ENCODE data around the gene MACROD2. TPM values are rescaled to one million over a fixed set of nuclear protein-coding genes. Genes with fewer than 3 reads are reported as not detected.

MACROD2 gene
- total and polyA plus RNA-seq, 4 donors = 0.66 to 10.5 (median 3.3) TPM

DNA sequence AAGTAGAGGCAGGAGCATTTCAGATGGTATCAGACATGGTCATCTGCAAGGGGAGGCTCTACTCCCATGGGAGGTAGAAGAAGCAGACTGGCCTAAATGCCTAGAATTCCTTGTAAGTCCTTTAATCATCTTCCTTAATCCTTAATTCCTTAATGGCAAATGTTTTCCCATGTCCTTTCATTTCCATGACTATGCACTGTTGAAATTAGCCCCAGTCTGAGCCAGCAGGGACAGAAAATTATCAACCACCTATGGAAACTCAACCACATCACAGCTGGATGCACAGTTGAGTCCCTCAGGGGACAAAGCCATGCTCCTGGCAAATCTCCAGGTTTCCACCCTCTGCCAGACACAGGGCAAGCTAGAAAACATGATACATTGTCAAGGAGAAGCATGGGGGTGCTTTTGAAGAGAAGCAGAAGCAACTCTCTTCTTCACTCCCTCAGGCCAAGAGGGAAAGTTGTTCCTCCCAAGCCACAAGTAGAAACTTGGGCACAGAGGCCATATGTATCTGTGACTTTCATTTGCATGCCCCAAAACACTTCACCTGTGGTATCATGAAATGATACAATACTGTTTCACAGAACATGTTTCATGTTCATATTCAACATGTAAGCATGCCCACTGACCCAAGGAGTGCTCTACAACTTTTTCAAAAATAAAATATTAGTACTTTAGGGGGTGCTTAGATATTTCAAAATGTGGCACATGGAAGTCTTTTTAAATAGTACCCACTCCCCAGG, 1894.4 kb downstream of the MACROD2 start:
- Histone ChIP-seq H3K4me1 (ENCODE audit: control insufficient read depth in 4 of 4, insufficient read depth in 4 of 4, low read length in 3 of 4) (no peaks in the 10 kb centered on the region), H3K27ac (ENCODE audit: low read depth in 1 of 2, low read length in 2 of 2) (no peak overlapping the region), H3K9ac (ENCODE audit: low read depth in 1 of 2, low read length in 2 of 2) (no peak overlapping the region), H3K36me3 (ENCODE audit: control insufficient read depth in 4 of 4, insufficient read depth in 3 of 4, low read depth in 1 of 4, low read length in 3 of 4) (peaks cover 0 to 2% (median 0%) of the 10 kb centered on the region in 4 donors), H3K4me3 (ENCODE audit: low read depth in 1 of 3, low read length in 3 of 3) (no peak overlapping the region), H3K27me3 (ENCODE audit: control insufficient read depth in 4 of 4, insufficient read depth in 4 of 4, low read length in 3 of 4) (no peaks in the 10 kb centered on the region), H3K9me3 (ENCODE audit: control insufficient read depth in 4 of 4, low read length in 3 of 4) (no peaks in the 10 kb centered on the region)
- TF ChIP-seq, protein P1, sequence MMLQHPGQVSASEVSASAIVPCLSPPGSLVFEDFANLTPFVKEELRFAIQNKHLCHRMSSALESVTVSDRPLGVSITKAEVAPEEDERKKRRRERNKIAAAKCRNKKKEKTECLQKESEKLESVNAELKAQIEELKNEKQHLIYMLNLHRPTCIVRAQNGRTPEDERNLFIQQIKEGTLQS (IDR thresholded peaks at IDR 0.05) = no peak
- TF ChIP-seq, protein P2, sequence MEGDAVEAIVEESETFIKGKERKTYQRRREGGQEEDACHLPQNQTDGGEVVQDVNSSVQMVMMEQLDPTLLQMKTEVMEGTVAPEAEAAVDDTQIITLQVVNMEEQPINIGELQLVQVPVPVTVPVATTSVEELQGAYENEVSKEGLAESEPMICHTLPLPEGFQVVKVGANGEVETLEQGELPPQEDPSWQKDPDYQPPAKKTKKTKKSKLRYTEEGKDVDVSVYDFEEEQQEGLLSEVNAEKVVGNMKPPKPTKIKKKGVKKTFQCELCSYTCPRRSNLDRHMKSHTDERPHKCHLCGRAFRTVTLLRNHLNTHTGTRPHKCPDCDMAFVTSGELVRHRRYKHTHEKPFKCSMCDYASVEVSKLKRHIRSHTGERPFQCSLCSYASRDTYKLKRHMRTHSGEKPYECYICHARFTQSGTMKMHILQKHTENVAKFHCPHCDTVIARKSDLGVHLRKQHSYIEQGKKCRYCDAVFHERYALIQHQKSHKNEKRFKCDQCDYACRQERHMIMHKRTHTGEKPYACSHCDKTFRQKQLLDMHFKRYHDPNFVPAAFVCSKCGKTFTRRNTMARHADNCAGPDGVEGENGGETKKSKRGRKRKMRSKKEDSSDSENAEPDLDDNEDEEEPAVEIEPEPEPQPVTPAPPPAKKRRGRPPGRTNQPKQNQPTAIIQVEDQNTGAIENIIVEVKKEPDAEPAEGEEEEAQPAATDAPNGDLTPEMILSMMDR (IDR thresholded peaks at IDR 0.05; ENCODE audit: low read depth, low read length, missing input control) = no peak
- no peak for TF ChIP-seq RAD21 (IDR thresholded peaks at IDR 0.05)
- no peak for TF ChIP-seq HNF4A (conservative IDR thresholded peaks at IDR 0.05)
- no peak for TF ChIP-seq GABPA (IDR thresholded peaks at IDR 0.05 in 1 of 2, conservative IDR thresholded peaks at IDR 0.05 in 1 of 2)
- TF ChIP-seq YY1 (IDR thresholded peaks at IDR 0.05) = no peak
- no peak for TF ChIP-seq TAF1 (conservative IDR thresholded peaks at IDR 0.05)
- TF ChIP-seq, protein P3, sequence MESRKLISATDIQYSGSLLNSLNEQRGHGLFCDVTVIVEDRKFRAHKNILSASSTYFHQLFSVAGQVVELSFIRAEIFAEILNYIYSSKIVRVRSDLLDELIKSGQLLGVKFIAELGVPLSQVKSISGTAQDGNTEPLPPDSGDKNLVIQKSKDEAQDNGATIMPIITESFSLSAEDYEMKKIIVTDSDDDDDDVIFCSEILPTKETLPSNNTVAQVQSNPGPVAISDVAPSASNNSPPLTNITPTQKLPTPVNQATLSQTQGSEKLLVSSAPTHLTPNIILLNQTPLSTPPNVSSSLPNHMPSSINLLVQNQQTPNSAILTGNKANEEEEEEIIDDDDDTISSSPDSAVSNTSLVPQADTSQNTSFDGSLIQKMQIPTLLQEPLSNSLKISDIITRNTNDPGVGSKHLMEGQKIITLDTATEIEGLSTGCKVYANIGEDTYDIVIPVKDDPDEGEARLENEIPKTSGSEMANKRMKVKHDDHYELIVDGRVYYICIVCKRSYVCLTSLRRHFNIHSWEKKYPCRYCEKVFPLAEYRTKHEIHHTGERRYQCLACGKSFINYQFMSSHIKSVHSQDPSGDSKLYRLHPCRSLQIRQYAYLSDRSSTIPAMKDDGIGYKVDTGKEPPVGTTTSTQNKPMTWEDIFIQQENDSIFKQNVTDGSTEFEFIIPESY (IDR thresholded peaks at IDR 0.05) = no peak
- no peak for TF ChIP-seq RXRA (IDR thresholded peaks at IDR 0.05)
- TF ChIP-seq FOXA2 (IDR thresholded peaks at IDR 0.05) = no peak
- TF ChIP-seq NR2F2 (IDR thresholded peaks at IDR 0.05) = no peak
- TF ChIP-seq SP1 (IDR thresholded peaks at IDR 0.05) = no peak
- TF ChIP-seq, protein P4, sequence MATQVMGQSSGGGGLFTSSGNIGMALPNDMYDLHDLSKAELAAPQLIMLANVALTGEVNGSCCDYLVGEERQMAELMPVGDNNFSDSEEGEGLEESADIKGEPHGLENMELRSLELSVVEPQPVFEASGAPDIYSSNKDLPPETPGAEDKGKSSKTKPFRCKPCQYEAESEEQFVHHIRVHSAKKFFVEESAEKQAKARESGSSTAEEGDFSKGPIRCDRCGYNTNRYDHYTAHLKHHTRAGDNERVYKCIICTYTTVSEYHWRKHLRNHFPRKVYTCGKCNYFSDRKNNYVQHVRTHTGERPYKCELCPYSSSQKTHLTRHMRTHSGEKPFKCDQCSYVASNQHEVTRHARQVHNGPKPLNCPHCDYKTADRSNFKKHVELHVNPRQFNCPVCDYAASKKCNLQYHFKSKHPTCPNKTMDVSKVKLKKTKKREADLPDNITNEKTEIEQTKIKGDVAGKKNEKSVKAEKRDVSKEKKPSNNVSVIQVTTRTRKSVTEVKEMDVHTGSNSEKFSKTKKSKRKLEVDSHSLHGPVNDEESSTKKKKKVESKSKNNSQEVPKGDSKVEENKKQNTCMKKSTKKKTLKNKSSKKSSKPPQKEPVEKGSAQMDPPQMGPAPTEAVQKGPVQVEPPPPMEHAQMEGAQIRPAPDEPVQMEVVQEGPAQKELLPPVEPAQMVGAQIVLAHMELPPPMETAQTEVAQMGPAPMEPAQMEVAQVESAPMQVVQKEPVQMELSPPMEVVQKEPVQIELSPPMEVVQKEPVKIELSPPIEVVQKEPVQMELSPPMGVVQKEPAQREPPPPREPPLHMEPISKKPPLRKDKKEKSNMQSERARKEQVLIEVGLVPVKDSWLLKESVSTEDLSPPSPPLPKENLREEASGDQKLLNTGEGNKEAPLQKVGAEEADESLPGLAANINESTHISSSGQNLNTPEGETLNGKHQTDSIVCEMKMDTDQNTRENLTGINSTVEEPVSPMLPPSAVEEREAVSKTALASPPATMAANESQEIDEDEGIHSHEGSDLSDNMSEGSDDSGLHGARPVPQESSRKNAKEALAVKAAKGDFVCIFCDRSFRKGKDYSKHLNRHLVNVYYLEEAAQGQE (IDR thresholded peaks at IDR 0.05) = no peak
- no peak for TF ChIP-seq JUND (IDR thresholded peaks at IDR 0.05)
- no peak for TF ChIP-seq EGR1 (IDR thresholded peaks at IDR 0.05; ENCODE audit: low read depth in 2 of 2)
- TF ChIP-seq, protein P5, sequence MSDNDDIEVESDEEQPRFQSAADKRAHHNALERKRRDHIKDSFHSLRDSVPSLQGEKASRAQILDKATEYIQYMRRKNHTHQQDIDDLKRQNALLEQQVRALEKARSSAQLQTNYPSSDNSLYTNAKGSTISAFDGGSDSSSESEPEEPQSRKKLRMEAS (IDR thresholded peaks at IDR 0.05) = no peak
- TF ChIP-seq HNF4G (IDR thresholded peaks at IDR 0.05) = no peak
- TF ChIP-seq FOXA1 (IDR thresholded peaks at IDR 0.05) = no peak
- DNase-seq (ENCODE audit: low spot score) = no peak

Data from liver (tissue), 9 donors.